ENCODE measurements around the gene MRPL40. TPM values are rescaled to one million over a fixed set of nuclear protein-coding genes. Genes with fewer than 3 reads are reported as not detected.

Gene MRPL40
- 39.5 and 56.0 TPM in 2 replicates for total RNA-seq

DNA sequence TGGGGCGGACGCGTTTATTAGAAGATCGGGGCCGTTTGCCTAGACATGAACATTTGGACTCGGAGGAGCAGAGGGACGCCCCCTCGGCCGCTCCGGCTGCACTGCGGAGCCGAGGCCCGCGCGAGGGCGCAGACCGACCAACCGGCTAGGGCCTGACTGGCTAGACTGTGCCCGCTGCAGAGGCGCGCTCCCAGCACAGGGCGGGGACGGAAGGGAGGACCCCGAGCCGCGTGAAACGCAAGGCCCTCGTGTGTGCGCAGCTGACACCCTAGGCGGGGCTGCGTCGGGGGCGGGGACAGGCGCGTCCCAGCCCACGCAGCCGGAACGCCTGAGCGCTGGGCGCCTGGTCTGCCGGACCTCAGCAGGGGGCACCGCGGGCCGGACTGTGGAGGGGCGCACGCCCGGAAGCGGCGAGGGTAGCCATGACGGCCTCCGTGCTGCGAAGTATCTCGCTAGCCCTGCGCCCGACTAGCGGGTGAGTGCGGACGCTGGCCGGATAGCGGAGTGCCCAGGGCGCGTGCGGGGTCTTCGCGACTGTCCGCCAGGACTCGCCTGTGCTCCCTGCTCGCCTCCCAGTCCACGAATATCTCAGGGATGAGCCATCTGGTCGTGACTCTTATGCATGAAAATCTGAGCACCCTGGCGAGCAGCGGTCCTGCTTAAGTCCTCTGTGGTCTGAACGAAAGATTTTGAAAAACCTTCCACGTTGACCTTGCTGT, at the start of gene MRPL40:
MRPL40 (plus strand) TSS at position 413 of the 719 bp plus-strand sequence; CDS start at position 423, 10 bp downstream.

DNA sequence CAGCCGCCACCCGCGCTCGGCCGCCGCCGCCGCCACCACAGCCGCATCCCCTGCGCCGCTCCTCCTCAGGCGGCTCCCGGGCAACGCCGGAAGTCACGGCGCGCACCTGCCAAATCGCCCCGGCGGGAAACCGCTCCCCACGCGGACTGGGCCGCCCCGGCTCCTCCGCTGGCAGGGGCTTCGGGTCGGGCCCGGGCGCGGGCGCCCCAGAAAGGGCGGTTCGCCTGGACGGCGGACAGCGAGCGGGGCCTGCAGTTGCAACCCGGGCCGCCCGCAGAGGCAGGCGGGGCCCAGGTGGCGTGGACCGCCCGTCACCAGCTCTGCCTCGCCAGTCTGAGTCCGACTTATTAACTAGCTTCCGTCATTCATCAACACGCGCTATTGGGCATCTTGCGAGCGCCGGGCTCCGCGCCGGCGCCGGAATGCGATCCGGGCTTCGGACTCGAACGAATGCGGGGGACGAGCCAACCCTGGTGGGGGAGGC, 654 bp upstream of the MRPL40 start, which contains the start of gene HIRA:
HIRA (minus strand) TSS at position 85 of the 484 bp plus-strand sequence. CDS start 257 bp downstream, outside the sequence.

DNA sequence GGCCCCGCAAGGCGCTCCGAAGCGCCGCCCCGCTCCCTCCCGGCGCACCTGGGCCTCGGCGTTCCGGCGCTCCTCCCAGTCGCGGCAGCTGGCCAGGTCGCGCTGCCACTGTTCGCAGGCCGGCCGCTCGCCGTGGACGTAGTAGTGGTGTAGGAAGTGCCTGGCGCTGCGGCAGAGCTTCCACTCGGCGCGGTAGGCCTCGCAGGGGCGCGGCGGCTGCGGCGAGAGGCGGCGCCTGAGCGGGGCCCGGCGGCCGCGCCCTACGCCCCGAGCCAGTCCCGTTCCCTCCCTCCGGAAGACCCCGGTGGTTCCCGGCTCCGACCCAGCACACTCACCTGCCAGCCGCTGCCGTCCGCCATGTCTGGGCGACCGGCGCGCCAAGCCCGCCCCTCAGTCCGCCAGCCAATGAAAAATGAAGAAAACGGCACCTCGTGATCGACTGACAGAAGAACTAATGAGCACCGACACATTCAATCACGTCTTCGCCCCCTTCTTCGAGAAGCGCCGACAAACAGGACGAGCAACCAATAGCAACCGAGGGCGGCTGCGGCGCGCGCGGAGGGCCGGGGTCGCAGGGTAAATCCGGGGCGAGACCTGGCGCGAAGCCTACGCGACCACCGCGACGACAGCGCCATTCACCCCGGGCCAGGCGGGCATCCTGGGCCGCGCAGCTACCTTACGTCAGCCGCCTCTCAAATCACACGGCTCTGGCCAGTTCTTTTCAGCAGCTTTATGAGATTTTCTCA, 15.2 kb downstream of the MRPL40 start, which contains the start of gene C22orf39:
C22orf39 (minus strand) TSS at position 382 of the 746 bp plus-strand sequence; CDS start at position 359, 23 bp downstream.

DNA sequence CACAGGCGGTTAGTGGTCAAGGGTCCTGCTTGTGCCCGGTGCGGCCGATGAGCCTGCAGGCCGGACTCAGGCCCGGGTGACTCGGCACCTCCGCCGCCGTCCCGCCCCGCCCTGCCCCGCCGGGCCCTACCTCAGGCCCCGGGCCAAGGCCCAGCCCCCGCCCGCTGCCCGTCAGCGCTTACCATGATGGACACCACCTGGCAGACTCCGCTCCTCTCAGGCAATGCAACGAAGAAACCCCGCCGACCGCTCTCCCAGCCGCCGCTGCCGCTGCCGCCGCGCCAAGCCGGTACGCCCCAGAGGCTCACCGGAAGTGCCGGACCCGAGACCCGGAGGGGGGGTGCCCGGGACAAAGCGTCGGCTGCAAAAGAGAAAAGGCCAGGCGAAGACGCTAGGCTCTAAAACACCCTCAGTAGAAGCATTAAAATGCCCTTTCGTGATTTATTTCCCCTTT, 46.6 kb downstream of the MRPL40 start, which contains the start of gene UFD1:
UFD1 (minus strand) TSS at position 293 of the 454 bp plus-strand sequence; CDS start at position 185, 108 bp downstream.

DNA sequence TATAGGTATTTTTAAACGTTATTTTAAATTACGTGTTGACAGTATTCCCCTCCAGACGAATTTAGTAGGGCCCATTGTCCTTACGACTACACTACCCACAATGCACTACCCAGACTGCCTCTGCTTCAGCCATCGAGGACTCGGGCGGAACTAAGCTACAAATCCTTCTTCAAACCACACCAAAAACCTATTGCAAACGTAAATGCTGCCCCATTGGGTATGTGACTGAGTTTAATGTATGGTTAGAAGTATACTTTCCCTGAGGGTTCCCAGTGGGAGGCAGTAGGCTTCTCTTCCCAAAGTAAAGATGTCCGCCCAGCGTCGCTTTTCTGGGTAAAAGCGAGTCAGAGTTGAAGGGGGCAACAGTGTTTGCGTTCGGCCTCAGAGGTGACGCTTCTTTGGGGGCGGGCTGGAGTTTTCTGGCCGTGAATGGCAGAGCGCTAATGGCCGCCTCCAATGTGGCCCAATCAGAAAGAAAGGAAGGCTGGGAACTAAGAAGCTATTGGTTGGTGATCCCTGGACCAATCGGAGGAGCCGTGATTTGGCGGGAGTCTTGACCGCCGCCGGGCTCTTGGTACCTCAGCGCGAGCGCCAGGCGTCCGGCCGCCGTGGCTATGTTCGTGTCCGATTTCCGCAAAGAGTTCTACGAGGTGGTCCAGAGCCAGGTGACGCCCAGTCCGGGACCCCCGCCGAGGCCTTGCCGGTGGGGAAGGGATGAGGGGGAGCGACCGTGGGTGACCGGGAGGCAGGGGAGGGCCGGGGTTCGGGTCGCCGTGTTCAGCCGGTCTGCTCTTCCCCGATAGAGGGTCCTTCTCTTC, 47.2 kb downstream of the MRPL40 start, which contains the start of gene CDC45:
CDC45 (plus strand) TSS at position 566 of the 818 bp plus-strand sequence; CDS start at position 615, 49 bp downstream.

Other genes with a start within 250 kb of the MRPL40 start
- 10.4 and 19.3 TPM in 2 replicates for gene CLTCL1, start 140.8 kb upstream of the MRPL40 start, total RNA-seq
- 17.7 and 17.8 TPM in 2 replicates for gene HIRA, start 812 bp upstream of the MRPL40 start, total RNA-seq
- 22.3 and 27.1 TPM in 2 replicates for gene C22orf39, start 15.2 kb downstream of the MRPL40 start, total RNA-seq
- 39.7 and 65.1 TPM in 2 replicates for gene UFD1, start 46.6 kb downstream of the MRPL40 start, total RNA-seq
- 13.1 and 42.6 TPM in 2 replicates for gene CDC45, start 47.4 kb downstream of the MRPL40 start, total RNA-seq
- gene CLDN5, start 91.9 kb downstream of the MRPL40 start, total RNA-seq = not detected in 2 replicates

All from hair follicular keratinocyte (primary cell).